HG03175 (cell line): ENCODE measurements around the gene GRAP2.

Experiments used
- ATAC-seq: cut with Tn5 transposase; IDR thresholded peaks from one replicate; pipeline ENCODE4 v1.9.1; 2021; ENCODE audit warnings: mild to moderate bottlenecking, moderate library complexity; ENCODE audit not compliant: unreplicated experiment

The GRAP2 gene

DNA sequence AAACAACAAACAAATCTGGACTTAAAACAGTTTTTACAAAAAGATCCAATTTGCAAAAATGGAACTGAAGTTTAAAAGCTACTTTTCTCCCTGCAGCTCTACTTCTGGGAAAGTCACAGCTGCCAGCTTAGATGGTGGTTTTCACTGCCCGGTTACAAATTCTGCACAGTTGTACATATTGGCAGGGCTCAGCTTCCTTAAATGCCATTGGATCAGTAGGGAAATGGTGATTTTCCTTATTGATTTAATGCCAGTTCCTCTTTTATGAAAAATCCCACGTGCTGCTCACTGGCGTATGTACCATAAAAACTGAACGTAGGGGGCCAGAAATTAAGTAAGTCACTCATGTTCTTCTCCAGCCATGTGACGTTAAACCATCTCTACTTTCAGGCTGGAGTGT is 22.8 kb downstream of the GRAP2 start:
- no peak for ATAC-seq

- ATAC-seq = no peak
Measured at GRCh38 chr22:39924286-39924685, 23.4 kb downstream of the GRAP2 start.

DNA sequence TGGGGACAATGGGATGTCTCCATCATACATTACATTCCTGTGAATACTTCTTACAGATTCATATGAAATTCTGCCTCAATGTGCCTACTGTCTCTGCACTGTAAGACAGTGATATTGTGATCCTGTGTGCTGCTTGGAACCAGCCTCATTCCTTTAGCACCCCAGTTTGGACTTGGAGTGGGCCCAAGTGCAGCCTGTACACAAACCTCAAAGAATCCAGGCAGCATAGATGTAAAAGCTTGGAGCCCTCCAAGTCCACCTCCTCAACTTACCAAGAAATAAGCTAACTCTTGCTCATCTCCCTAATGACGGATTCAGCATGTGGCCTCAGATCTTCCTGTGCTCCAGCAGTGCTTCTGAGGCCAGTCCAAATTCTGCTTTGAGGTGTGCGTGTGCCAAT is 24.4 kb downstream of the GRAP2 start:
- no peak for ATAC-seq

- ATAC-seq = no peak
Measured at GRCh38 chr22:39925909-39926679, 25.2 kb downstream of the GRAP2 start.

DNA sequence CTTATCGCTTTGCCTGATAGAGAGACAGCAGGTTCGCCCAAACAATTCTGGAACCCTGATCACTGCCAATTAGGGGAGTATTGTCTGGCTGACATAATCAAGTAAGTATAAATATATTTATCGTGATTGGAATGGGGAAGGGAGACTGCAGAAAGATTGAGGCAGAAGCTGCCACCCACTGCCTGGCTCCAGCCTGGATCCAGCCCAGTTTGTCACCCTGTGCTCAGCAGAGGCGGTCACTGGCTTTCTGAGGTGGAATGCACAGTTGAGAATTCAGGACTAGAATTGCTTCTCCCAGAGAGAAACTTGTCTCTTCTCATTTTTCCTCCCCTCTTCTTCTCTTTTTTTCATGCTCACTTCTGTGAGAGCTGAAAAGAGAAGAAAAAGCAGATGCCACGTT is 25.9 kb downstream of the GRAP2 start:
- ATAC-seq = no peak

DNA sequence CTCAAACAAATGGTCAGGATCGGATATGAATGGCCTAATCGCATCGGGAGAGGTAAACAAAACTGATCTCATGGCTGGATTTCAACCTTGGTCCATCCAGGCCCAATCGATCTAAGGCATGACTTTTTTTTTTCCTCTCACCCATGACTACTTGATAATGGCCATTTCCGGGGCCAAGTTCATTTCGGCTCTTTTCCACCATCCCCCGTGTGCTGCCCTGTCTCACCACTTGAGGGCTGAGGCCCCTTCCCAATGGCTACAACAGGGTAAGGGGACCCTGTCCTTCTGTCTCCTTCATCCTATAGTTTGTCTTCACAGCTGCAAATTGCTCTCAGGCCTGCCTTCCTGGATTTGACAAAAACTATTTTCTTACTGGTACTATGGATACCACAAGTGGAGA is 26.7 kb downstream of the GRAP2 start:
- no peak for ATAC-seq

DNA sequence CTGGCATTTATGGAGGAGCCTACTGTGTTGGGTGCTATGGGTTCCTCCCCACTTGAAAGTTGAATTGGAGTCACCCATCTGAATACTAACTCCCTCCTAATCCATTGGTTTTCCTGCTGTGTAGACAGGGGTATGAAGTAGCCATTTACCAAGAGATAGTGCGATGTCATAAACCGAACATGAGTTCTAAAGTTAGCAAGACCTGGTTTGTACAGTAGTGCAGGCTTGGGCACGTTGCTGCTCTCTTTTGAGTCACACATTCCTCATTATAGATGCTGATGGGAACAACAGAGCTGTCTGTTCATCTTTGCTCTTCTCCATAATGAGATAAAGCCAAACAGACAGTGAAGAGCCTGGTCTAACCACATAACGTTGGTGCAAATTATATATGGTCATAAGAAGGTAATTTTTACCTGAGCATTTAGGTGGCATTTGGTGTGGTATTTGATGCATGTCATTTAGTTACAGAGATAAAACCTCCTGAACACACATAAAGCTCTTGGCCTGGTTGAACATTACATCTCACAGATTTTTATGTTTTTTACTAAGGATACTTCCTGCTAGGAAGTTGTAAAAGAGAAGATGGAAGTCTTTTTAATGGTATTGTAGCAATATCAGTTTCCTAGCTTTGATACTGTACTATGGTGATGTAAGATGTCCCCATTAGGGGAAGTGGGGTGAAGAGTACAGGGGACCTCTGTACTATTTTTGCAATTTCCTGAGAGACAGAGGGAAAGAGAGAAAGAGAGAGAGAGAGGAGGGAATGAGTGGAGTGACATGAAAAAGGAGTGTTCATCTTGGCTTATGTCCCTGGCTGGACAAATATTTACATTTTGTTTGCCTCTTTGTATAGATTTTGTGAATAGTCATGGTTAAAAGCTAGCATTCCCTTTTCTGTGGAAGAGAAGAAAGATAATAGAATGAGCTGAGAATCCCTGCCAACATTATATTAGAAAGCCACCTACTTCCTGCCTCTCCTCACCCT is 27.9 kb downstream of the GRAP2 start:
- ATAC-seq = no peak

DNA sequence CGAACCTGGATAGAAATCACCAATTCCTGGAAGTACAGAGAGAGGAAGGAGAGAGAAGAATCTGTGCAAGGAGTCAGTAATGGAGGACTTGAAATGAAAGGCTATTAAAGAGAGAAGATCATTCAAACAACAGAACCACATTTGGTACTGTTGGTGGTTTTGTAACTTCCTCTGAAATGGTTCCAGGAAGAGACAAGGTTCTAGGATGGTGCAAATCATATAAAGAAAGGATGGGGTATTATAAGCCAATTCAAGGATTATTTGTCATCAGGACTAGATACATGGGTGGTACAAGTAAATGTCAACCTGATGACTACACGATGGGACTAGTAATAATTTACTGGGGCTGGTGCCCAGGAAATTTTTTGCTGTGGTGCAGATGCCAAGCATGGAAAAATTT is 30.4 kb downstream of the GRAP2 start:
- ATAC-seq = no peak

GRCh38 chr22:39932166-39932565 is 31.3 kb downstream of the GRAP2 start:
- no peak for ATAC-seq

GRCh38 chr22:39932918-39933649 is 32.2 kb downstream of the GRAP2 start:
- ATAC-seq = no peak

DNA sequence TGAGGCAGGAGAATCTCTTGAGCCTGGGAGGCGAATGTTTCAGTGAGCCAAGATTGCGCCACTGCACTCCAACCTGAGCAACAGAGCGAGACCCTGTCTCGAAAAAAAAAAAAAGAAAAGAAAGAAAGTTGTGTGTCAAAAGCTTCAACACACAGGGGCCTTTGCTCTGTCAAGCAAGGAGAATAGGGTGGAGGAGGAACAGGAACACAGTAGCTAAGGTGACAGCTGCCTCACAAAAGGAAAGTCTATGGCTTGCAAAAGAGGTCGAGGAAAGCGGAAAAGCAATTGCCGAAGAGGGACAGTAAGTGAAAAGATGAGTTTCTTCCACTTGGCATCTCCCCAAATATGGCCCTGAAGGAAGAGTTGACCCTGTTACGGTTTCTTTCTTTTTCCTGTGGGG is 32.9 kb downstream of the GRAP2 start:
- ATAC-seq = no peak

DNA sequence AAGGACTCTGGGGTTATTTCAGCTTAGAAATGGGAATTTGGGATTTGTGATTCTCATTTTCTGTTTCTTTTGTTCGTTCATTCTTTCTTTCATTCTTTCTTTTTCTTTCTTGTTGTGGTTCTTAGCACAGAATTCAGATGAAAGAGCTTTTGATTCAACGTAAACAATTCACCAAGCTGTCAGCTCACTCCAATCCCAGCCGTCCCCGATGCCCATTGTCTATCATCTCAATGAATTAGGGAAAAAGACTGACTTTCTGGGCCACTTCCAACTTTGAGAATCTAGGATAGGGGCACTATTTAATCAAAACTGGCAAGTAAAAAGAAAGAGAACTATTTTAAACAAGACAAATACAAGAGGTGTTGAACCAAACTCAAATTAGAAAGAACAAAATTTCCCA is 34.2 kb downstream of the GRAP2 start:
- ATAC-seq = no peak

DNA sequence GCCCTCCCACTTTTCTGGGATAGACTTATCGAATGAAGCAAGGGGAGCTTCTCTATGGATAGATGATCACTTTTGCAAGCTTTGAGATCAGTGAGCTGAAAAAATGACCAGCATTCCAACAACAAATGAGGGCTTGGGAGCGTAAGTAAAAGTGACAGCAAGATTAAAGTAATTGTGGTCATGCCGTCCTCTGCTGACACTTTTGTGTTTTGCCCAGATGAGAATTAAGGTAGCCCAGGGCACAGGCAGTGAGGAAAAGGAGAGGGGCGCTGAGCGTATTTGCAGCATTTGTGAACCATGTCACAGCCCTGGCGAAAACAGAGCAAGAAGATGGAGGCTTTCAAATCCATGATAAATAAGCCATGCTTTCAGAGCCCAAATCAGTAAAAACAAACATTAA is 34.7 kb downstream of the GRAP2 start:
- ATAC-seq = no peak

- ATAC-seq = no peak
Measured at GRCh38 chr22:39936523-39937145, 35.8 kb downstream of the GRAP2 start.

DNA sequence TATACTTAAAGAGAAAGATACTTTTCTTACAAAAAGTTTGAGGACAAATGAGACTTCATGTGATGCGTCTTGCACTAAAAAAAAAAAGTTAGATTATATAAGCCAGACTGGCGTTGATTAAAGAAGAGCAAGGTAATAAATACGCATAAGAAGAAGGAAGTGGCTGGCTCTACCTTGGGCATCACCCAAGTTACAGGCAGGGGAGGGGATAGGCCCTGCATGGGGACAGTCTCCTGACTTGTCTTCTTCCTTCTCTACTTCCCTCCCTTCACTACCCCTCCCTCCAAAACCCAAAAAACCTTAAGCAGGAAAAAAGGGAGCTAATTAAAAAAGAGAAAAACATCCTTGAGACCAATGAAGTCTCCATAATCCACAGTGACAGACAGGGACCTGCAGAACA is 37.0 kb downstream of the GRAP2 start:
- no peak for ATAC-seq

DNA sequence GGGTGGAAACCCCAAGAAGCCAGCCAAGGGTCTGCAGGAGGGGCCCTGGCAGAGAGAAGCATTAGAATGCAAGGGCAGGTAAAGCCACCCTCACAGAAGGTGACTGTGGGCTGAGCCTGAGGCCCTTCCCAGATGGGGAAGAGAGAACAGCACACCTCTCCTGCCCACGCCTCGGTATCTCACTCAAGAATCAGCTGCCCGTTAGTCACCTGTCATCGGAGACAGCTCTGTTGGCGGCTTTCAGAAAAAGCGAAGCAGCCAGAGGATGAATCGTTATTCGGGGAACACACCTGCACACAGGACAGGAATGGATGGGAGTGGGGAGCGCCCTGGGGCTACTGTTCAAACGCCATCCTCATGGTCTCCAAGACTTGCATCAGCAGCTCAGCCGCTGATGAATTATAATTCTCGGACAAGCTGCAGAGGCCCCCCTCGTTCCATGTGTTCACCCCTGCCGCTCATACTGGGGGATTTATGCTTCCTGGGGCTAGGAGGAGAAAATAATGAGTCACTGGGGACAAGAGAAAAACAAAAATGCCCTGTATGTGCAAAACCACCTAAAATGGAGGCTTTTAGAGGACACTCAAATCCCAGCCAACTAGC is 37.7 kb downstream of the GRAP2 start:
- ATAC-seq = no peak

GRCh38 chr22:39939830-39940229 is 38.9 kb downstream of the GRAP2 start:
- no peak for ATAC-seq

- ATAC-seq = no peak
Measured at GRCh38 chr22:39940757-39941305, 39.9 kb downstream of the GRAP2 start.

GRCh38 chr22:39941601-39942000 is 40.7 kb downstream of the GRAP2 start:
- ATAC-seq = no peak
